Activated CD4-positive, CD25-positive, alpha-beta regulatory T cell treated with anti-CD3 and anti-CD28 coated beads, Interleukin-2, amount 50 U/mL, for 16 hours (primary cell): ENCODE data around the gene TASP1.
"Not testable (repeated sequence)": the region's sequence is repeated elsewhere in the genome, so short reads cannot be mapped to it uniquely, and the experiment has no call there.

ENCODE experiments used
- DNase-seq: peaks from one replicate; pipeline ENCODE4 v3.0.0-alpha.2; 2020; ENCODE audit warnings: low read depth, low spot score

Gene TASP1

DNA sequence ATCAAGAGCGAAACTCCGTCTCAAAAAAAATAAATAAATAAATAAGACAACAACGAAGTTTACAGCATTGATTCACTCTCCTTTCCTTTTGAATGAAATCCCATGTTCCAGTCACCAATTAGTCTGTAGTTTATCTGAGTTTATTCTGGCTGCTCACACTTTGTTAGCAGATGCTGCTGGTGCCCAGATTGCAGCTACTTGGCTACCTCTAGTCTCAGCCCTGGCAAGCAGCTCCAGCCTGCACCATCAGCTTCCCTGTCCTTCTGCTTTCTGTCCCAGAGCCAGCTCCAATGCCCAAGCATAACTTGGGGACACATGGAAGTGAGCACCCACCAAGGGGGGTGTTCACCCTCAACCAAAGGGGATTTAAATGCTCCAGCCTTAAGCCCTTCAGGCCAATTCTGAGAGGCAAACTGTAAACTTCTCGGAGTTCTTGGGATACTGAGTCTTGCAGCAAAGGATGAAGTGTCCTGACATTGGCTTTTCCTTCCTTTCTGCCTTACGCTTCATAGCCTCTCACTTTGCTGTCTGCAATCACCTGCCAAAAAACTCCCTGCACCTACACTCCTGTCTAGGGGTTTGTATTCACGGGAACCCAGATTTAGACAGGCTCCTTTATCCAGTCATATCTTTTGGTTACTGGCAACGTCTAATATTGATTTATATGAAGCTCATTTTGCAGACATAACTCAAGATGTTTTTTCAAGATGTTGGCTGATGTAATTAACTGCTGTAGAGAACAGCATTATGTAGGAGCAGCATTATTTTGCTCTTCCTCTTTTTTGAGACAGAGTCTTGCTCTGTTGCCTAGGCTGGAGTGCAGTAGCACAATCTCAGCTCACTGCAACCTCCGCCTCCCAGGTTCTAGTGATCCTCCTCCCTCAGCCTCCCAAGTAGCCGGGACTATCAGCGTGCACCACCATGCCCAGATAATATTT, 9.8 kb upstream of the TASP1 start:
- DNase-seq: no peak

- DNase-seq: no peak
These were observed 5.3 kb upstream of the TASP1 start for GRCh38 chr20:13644010-13644409.

GRCh38 chr20:13639150-13639497, 392 bp upstream of the TASP1 start:
- DNase-seq: no peak

DNA sequence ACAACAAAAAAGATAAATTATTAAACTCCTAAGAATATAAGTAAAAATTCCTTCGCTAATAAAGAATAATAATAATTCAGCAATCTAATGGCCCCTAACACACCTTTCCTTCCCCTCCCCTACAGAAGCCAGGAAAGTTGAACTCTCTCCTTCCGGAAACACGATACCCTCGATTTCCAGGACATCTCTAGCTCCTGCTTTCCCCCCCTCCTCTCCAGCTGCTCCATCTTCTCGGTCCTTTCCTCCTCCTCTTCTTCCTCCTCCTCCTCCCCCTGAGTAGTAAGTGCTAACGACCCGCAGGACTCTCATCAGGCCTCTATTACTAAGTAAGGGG, 603 bp downstream of the TASP1 start:
- DNase-seq: no peak

DNA sequence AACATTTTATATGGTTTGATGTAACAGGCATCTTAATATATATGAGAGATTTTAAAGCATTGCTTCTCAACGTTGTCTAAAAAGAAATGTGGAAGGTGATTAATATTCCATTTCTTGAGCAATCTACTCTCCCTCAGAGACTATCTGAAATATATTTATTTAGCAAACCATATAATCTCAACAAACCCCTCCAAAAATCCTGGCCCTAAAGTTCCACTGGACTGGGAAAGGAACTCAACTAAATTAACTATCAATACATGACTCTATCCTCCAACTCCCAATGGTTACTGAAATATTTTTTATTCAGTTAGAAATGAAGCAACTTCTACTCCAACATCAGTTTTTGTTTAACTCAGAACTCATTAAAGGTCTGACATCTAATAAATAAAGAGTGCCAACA, 6.3 kb downstream of the TASP1 start:
- no peak for DNase-seq

DNA sequence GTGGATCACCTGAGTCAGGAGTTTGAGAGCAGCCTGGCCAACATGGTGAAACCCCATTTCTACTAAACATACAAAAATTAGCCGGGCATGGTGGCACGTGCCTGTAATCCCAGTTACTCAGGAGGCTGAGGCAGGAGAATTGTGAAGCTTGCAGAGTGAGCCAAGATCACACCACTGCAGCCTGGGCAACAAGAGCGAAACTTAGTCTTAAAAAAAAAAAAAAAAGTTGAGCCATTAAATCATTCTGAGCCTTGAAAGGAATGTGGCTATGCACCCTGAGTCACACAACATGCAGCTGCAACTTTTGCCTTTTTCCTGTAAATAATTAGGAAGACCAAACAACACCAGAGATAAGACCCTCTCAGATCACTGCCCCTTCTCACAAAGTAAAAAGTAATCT, 11.2 kb downstream of the TASP1 start:
- not testable (repeated sequence) for DNase-seq

DNA sequence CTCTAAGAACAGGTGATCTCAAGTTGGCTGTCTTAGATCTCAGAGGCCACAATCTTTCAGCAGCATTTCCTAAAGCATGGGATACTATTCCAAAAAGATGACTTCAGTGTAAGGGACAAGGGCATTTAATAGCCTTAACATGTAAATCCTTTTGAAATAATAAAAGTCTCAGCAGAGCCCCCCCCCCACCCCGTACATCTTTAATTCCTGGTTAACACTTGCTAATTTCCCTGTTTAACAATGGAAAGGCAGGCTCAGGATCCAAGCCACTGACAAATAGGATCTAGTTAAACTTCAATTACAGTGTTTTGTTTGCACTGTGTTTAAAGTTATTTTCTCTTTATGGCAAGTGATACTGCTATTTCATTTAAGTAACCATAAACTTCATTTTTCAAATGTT, 12.0 kb downstream of the TASP1 start:
- no peak for DNase-seq

DNA sequence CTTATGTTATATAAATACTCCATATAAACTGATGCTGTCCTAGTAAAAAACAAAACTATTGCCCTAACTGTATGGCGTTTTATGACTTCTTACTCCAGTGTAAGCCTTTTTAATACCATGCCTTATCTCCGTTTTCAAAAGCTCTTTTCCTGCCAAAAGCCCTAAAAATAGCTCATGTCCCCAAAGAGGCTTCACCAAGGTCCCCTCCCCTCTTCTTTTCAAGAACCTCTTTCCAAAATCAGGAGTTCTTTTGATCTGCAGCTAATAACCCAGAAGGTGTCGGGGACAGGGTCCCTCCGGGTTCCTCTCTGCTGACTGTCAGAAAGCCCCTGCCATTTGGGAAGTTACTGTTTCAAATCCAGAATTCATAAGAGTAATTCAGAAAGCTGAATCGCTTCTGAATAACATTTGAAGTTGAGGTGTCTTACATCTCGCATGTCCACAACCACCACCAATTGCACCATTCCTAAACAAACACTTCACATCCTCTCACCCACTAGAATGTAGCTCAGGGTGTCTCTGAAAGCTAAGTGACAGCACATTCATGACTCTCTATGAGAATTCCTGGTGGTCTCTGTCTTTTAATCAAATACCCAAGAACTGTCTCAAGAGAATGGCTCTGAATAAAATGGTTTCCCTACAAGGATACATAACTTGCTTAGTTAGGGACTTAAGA, 13.3 kb downstream of the TASP1 start:
- no peak for DNase-seq

DNA sequence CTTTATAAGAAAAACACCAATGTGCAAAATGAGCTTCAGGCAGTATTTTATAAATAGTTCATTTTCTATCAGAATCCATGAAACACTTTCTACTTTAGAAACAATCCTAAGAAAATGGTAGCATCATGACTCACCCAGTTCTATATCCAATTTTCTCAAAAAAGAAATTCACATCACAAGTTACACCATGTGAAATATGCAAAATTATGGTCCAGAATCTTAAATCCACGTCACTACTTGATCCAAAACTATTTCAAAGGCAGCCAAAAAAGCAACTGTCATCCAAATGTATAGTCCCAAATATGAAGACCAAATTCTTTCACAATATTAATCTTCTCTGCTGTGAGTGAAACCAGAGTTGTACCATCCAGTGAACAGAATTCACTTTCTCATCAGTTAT, 19.3 kb downstream of the TASP1 start:
- not testable (repeated sequence) for DNase-seq

GRCh38 chr20:13618456-13618855, 20.3 kb downstream of the TASP1 start:
- DNase-seq: not testable (repeated sequence)

- not testable (repeated sequence) for DNase-seq
These were observed 21.1 kb downstream of the TASP1 start for GRCh38 chr20:13617585-13617984.

DNA sequence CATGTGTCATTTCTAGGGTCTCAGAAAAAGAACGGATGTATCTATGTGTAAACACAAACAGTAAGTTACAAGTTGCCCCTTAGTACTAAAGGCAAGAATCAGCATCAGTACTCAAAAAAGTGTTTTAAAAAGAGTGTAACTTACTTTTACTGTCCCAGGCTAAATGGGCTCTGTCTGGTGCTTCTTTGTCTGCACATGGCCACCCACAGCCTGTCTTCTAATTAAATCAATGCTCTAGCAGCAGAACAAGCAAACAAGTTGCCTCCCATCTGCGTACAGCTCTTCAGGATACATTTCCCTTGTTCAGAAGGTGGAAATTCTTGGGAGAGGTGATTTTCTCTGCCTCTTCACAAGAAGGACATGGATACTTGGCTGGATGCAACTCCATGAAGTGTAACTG, 22.0 kb downstream of the TASP1 start:
- DNase-seq: not testable (repeated sequence)

GRCh38 chr20:13613917-13614316, 24.8 kb downstream of the TASP1 start:
- DNase-seq: no peak

DNA sequence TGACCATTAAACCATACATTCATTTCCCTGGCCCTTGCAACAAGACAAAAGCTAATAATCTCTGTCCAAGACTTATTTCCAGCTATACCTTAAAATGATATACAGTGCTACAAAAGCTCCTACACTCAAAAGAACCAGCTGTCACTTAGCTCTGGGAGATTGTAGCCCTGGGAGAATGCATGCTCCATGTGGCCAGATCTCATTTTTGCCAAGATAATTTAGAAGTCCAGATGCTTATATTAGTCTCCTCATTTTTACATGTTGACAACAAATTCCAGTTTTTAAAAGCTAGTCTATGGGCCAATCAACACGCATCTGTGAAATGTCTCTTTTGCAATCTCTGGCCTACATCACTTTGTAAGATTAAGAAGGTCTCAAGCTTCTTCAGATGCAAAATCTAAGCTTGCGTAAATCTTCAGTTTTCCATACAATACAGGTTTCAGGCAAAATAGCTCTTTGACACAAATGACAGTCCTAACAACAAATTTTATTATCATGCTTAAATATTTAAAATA, 27.1 kb downstream of the TASP1 start:
- no peak for DNase-seq

- DNase-seq: no peak
These were observed 28.5 kb downstream of the TASP1 start for GRCh38 chr20:13610184-13610583.

- no peak for DNase-seq
These were observed 30.7 kb downstream of the TASP1 start for GRCh38 chr20:13608066-13608465.

DNA sequence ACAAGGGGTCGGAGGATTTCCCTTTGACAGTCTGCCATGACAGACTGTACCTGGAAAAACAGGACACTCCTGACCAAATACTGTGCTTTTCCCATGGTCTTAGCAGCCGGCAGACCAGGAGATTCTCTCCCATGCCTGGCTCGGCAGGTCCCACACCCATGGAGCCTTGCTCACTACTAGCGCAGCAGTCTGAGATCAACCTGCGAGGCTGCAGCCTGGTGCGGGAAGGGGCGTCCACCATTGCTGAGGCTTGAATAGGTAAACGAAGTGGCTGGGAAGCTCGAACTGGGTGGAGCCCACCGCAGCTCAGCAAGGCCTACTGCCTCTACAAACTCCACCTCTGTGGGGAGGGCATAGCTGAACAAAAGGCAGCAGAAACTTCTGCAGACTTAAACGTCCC, 45.3 kb downstream of the TASP1 start:
- not testable (repeated sequence) for DNase-seq

GRCh38 chr20:13588049-13588448, 50.7 kb downstream of the TASP1 start:
- DNase-seq: no peak

- DNase-seq: no peak
These were observed 51.4 kb downstream of the TASP1 start for GRCh38 chr20:13587370-13587769.

GRCh38 chr20:13586133-13586532, 52.6 kb downstream of the TASP1 start:
- no peak for DNase-seq

- DNase-seq: no peak
These were observed 57.3 kb downstream of the TASP1 start for GRCh38 chr20:13581451-13581850.

DNA sequence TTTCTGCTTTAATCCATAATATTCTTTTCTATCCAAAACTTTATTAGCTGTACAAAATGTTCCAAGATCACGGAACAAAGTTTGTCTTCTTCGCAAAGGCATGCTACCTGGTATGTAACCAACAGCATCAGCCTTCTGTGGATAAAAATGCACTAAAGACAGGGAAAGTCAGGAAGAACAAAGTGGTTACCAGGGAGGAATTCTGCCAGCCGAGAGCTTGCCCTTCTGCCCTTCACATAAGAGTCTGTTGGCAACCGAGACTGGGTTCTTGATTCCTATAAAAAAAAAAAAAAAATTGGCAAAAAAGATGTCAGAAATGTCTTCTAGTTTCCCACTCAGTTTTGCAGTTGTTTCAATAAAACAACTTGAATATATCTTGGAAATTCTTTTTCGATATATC, 58.0 kb downstream of the TASP1 start:
- no peak for DNase-seq

GRCh38 chr20:13574071-13574470, 64.7 kb downstream of the TASP1 start:
- no peak for DNase-seq
